Amygdala (tissue), 56 donors: ENCODE data around the gene UQCR10.

Source experiments
- DNase-seq, 56 donors: peaks; one replicate each; lab custom pipeline; 2025; lab: John Stamatoyannopoulos, UW

UQCR10 gene

DNA sequence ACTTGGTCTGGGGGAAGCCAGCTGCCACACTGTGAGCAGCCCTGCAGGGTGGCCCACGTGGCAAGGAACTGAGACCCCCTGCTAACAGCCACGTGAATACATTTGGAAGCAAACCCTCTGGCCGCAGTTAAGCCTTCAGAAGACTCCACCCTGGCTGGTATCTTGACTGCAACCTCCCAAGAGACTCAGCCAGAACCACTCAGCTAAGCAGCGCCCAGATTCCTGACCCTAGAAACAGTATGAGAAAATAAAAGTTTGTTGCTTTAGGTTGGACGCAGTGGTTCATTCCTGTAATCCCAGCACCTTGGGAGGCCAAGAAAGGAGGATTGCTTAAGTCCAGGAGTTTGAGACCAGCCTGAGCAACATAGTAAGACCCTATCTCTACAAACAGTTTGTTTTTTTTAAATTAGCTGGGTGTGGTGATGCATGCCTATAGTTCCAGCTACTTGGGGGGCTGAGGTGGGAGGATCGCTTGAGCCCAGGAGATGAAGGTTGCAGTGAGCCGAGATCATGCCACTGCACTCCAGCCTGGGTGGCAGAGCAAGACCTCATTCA is 9.0 kb upstream of the UQCR10 start:
- DNase-seq: no peak

DNA sequence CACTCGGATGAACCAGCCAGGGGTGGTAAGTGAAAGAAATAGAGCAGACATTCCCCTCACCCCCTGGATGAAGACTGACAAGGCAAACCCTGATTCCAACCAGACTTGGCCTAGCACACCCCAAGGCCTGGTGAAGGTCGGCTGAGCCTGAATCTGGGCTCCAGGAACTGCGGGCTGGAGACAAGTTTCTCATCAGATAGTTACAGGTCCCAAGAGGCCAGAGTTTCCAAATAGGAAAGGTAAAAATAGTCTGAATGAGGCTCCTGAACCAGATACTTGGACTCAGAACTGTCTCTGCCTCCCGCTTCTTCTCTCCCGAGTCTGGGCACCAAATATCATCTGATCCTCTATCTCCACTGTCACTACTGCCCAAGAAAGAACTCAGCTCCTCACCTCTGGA is 8.2 kb upstream of the UQCR10 start:
- DNase-seq: no peak

DNA sequence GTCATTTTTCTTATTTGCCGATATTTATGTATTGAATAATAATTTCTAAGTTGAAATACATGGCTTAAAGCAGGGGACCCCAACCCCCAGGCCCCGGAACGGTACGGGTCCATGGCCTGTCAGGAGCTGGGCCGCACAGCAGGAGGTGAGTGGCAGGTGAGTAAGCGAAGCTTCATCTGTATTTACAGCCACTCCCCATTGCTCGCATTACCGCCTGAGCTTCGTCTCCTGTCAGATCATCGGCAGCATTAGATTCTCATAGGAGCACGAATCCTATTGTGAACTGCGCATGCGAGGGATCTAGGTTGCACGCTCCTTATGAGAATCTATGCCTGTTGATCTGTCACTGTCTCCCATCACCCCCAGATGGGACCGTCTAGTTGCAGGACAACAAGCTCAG is 4.9 kb upstream of the UQCR10 start:
- DNase-seq: no peak

DNA sequence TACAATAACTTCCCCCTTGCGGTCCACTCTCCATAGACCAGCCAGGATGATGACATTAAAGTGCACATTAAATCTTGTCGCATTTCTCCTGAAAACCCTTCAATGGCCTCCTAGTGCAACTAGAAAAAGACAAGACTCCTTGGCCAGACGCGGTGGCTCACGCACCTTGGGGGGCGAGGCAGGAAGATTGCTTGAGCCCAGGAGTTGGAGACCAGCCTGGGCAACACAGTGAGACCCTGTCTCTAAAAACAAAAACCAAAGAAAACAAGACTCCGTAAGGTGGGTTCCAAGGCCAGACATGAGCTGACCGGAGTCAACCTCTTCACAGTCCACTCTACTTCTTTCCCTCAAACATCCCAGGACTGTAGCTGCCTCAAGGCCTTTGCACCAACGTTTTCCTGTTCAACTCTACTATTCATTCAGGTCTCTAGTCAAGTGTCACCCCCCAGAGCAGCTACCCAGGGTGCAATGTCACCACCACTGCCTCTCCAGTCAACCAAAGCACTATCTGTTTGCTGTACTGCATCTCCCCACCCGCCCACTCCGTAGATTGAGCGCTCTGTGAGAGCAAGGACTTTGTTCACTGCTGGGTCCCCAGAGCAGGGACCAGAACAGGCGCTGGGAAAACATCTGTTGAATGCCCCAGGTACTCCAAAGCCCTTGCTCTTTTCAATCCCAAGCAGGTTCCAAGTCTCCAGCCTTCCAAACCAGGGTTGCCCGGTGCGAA is 1.1 kb upstream of the UQCR10 start:
- DNase-seq: peak in 1 of 56 donors; percentile 50

DNA sequence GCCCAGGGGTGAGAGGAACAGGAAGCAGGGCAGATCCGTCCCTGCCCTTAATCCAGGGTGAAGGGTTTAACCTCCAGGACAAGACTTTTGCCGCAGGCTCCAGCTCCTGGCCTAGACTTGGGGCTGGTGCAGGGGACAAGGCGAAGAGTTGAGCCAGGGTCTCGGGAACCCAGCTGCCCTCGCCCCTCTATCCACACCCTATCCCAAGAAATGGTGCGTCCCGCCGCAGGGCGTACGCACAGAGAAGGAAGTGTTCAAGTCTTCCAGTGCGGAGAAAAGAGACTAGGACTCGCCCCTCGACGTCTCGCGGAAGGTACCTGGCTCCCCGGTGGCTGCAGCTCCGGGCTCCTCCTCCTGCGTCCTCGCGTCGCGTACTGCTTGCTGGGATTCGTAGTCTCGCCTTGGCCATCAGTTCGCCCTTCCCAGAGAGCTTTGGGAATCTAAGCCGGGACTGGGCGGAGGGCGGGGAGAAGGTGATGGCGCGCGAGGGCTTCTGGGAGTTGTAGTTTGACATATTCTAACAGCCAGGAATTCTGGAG is 468 bp upstream of the UQCR10 start, which contains the start of gene ZMAT5:
TSS of gene ZMAT5 (minus strand) at position 376 of the 539 bp plus-strand sequence. CDS start 18,463 bp downstream, outside the sequence.
- DNase-seq: peak in 55 of 56 donors; percentile 37 to 99 (median 90)

DNA sequence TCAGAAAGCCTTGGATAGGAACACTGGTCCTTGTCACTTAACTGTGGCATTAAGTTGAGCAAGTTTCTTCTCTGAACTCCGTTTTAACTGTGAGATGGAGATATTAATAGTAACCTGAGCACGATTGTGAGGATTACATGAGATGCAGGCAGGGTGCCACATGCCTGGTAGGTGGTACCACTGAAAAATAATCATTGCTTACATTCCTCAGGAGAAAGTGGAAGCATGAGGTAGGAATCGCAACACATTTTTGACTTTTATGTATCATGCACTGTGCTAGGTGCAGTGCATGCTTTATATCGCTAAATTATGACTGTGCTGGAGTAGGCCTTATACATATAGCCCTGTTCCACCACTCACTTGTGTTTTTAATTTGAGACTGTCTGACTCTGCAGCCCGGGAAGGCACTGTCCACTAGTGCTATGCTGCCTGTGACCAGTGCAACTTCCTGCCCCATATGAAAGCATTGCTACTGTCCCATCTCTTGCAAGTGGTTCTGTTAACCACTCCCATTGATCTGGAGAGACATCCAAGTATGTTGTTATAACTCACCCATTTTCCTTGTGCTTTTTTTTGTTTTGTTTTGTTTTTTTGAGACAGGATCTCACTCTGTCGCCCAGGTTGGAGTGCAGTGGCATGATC is 1.0 kb downstream of the UQCR10 start:
- no peak for DNase-seq

DNA sequence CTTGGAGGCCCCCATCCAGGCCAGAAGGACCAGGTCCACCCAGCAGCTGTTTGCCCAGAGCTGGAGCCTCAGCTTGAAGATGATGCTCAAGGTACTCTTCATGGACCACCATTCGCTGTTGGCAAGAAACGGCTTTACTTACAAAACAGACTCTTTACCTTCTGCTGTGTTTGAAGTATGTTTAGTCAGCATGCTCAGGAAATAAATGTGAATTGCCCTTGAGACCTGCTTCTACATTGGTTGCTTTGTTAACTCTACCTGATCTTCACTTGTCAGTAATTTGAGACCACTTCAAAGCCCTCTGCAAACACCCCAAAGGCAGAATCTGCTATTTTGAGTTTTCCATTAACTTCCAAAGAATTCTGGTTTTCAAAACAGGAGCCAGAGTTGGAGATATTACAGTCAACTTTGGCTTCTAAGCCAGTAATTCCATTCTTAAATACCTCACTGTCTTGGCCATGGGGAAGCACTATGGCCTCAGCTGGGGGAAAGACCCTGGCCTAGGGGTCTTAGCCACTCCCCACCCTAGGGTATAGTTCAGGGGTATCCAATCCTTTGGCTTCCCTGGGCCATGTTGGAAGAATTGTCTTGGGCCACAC is 2.7 kb downstream of the UQCR10 start:
- no peak for DNase-seq

DNA sequence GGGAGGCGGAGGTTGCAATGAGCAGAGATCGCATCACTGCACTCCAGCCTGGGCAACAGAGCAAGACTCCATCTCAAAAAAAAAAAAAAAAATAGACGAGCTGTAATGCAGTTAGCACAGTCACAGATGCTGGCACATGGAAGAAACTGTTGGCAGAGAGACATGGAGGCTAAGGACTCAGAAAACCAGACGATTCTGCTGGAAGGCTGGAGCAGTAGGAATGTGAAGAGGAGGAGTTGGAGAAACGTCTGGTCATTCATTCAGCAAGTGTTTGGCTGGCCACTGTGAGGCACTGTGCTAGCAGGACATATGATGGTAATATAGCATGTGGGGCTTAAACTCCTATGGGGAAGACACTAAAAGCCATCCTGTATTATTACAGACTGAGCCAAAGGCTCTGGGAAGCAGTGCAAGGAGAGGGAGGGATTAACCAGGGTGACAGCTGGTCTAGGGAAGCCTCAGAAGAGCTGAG is 5.0 kb downstream of the UQCR10 start:
- DNase-seq: peak in 2 of 56 donors; percentile 6 to 13

DNA sequence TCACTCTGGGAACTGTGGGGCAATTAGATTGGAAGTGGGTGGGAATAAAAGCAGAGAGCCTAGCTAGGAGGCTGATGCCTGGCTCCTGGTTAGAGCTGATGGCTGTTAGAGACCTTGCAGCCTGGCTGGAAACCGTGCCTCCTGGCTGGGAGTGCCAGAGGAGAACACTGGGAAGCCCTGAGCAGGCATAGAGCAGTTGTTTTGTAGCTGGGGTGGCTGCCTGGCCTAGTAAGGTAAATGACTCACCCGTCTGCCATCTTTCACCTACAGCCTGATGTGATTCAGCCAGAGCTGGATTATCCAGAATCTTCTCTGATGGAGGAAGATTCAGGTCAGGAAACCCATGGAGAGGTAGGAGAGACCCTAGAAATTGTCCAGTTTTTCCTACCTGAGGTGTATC is 6.1 kb downstream of the UQCR10 start:
- DNase-seq: peak in 1 of 56 donors; percentile 9

DNA sequence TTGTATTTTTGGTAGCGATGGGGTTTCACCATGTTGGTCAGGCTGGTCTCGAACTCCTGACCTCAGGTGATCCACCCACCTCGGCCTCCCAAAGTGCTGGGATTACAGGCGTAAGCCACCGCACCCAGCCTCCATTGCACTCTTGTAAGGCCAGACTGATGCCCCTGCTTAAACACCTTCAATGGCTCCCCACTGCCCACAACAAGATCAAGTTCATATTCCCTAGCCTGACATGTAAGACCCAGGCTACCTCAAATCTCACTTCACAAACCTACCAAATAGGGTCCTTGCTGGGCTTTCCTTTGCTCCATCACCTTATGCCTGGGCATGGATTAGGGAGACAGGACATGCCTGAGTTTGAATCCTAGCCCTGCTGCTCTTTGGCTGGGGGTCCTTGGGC is 13.1 kb downstream of the UQCR10 start:
- DNase-seq: no peak

DNA sequence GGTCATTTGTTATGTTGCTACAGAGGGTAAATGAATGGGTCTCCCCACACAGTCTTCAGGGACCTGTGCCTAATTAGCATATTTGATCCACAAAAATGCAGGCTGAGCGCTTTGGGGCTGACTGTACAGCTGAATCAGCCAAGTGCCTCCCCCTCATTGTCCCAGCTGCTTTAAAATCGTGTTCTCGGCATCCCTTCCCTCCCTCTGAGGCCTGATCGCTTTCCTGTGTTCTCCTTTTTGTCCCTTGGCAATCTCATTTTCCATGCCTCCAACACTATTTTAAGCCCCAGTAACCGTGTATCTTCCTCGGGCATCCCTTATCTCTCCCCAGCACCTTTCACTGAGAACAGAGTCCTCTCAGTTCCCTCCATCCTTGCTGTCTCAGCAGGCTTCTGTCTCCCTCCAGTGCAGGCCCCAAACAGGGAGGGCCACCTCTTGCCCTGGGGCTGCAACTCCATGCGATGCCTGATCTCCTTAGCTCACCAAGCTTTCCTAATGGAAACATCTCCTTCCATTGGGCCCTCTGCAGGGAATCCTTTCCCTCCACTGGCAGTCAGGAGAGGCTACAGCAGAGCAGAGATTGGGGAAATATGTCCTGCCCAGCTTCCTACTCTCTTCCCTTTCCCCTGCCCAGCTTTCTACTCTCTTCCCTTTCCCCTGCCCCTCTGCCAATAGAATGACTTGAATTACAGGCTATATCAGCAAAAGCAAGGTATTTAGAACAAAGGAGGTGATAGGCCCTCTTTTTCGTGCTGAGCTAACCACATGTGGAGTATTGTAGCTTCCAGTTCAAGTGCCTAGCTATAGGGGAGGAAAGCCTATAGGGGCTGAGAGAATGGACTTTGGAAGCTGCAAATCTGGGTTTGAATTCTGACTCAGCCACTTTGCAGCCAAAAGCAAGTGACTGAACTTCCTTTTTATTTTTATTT is 13.8 kb downstream of the UQCR10 start:
- DNase-seq: peak in 14 of 56 donors; percentile 10 to 50 (median 23)

DNA sequence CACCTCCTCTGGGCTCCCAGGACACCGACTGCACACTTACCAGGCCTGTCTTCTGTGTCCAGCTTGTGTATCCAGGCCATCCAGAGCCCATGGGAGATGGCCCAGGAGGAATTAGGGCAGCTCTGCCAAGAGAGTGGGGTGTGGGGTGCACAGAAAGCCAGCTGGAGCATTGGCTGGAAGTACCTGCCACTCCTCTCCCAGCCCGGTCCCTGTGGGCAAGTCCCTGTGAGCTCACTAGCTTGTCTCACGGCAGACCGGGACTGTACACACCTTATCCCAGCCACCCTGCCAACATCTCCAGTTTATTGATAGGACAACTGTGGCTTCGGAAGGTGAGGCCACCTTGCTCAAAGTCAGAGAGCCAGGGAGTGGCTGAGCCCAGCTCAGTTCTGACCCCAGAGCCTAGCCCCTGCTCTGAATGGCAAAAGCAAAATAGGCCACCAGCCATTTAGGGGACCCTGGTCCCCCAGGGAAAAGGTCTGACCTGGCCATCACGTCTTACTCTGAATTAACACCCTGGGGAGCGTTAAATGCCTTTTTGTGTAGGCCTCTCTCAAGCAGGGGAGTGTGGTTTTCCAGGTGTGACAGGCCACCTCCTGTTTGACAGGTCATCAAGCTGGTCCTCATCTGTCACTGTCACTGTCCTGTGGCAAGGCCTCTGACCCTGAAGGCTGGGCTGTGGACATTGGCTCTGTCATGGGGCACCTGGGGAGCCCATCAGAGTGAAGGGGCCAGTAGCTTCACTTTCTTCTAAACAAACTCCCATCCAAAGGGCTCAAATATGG is 15.1 kb downstream of the UQCR10 start:
- DNase-seq: peak in 34 of 56 donors; percentile 7 to 73 (median 32)

DNA sequence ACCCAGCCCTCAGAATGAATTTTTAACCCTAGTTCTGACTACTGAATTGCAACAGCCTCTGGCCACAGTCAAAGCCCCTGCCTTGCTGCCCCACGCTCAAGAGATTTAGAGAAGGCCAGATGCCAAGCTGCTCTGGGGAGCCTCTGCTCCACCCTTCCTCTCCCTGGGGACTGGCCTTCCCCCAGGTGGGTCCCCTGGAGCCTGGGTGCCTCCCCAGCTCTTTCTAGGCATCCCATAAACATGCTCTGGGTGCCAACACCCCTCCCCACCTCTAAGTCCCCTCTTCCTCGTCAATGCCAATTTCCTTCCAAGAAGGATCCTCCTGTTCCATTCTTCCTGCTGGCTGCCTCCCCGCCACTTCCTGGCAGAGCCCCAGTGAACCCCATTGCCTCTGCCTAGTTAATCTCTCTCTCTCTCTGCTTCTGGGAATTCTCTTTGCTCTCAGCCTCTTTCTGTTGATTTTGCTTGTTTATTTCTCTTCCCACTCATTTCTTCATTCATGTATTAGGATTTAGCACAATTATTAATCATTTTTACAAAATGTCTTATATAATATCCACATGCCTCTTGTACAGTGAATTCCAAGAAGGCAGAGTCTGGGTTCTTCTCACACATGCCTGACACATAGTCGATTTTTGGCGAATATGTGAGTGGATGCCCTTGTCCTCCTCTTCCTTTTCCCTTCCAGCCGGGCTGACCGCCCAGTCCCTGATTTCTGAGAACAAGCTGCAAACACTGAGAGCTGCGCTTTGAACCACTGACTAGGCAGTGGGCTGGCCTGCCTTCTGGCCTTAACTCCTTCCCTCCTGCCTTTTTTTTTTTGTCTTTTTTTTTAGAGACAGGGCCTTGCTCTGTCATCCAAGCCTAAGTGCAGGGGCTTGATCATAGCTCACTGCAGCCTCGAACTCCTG is 17.5 kb downstream of the UQCR10 start:
- DNase-seq: peak in 46 of 56 donors; percentile 7 to 73 (median 36)

DNA sequence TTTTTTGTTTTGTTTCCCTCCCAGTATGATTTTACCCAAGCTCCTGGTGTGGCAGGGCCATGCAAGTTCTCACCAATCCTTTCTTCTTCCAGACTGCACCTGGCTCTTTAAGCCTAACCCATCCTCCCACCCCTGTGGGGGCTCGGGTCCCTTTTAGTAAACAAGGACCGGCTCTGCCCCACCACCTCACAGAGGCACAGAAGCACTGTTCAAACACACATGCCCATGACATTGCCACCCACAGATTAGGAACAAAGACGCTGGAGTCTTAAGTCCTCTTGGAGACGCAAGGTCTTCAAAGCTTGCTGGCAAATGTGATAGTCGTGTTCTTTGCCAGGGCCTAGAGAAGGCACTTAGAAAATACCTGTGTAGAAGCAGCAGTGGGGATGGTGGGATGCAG is 18.9 kb downstream of the UQCR10 start:
- no peak for DNase-seq

DNA sequence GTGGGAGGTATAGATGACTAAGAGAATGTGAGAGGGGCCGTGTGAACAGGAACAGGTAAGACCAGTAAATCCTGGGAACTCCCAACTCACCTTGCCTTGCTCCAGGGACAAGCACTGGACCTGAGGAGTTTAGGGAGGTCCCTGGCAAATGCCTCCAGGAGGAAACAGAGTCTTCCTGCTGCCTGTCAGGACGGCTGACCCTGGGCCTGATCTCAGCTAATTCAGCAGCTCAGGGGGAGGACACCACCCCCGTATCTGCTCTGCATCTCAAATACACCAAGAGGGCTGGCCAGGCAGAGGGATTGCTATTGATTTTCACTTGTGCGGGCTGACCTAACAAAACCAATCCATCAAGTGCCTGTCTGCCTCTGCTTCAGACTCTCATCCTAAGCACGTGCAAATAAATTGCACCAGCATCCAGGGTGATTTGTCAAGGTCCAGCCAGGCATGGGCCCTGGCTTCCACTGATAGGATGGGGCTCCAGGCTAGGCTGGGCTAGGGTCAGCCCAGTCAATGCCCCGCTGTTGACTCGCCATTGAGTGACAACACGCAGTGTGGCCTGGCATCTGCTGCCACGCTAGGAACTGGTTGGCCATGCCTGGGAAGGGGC is 20.3 kb downstream of the UQCR10 start:
- DNase-seq: no peak

DNA sequence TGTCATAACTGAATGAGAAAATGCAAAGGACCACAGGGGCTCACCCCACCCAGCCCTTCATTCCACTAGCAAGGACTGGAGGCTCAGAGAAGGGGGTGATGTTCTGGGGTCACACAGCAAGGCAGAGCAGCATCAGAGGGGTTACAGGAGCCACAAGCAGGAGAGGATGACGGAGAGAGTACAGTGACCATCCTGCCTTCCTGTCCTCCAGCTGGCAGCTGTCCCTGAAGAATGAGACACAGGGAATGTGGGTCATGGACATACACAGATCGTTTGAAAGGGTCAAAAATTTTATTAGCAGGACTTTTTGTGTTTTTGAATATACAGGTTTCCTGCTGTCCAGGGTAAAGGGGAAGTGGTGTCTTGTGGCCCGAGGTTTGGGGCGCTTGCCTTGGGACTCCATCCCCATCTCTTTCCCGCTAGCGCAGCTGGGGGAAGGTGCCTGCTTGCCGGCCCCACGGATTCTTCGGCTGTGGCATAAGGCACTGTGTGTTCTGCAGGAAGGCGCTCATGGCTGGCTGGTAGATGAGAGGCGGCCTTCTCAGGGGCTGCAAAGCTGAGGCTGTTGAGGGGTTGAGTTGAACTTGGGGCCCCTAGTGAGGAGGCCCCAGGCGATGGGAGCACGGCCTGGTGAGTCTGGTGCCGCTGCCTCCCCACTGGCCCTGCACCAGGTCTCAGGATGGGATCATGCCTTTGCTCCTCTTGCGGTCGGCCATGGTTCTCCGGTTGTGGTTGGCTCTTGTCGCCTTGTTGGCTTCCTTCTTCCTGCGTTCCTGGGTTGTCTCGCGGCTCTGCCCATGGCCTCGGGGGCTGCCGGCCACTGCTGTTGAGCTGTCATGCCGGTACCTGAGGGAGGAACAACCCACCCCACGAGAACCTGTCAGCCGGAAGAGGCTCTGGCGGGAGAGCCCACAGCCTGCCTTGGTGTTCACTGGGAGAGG is 21.4 kb downstream of the UQCR10 start:
- no peak for DNase-seq
